ENCODE measurements around the gene URB2. TPM values are rescaled to one million over a fixed set of nuclear protein-coding genes. Genes with fewer than 3 reads are reported as not detected.

The URB2 gene
- total RNA-seq, 1 donor from 2014 or later: 21.8 TPM

- intact Hi-C loops (cut with micrococcal nuclease): no loop called here
- ChIA-PET POLR2A (no interaction called here), CTCF (interaction anchor here (0.6 kb wide), 1 partner anchor 64 kb away, joined by 3 read pairs; no protein-coding TSS in a partner anchor)
- no peak for ATAC-seq (ENCODE audit: low read depth)
- no peak overlapping the region for H3K4me3 Mint-ChIP-seq
- peaks cover 45% of the 10 kb centered on the region for H3K36me3 Mint-ChIP-seq (ENCODE audit: low read depth)
- H3K27ac Mint-ChIP-seq: no peak overlapping the region
- DNase-seq: no peak
- H3K27me3 Mint-ChIP-seq: no peaks in the 10 kb centered on the region
- H3K9me3 Mint-ChIP-seq: no peaks in the 10 kb centered on the region
- peaks cover 3% of the 10 kb centered on the region for H3K4me1 Mint-ChIP-seq
- TF ChIP-seq CTCF (IDR thresholded peaks at IDR 0.05): no peak
Observed at GRCh38 chr1:229614701-229615100, 11.3 kb upstream of the URB2 start.

GRCh38 chr1:229617351-229618100 is 8.5 kb upstream of the URB2 start:
- H3K9me3 Mint-ChIP-seq: no peaks in the 10 kb centered on the region
- no peak for ATAC-seq (ENCODE audit: low read depth)
- H3K27ac Mint-ChIP-seq: no peak overlapping the region
- DNase-seq: no peak
- TF ChIP-seq CTCF (IDR thresholded peaks at IDR 0.05): no peak
- no peaks in the 10 kb centered on the region for H3K27me3 Mint-ChIP-seq
- CTCF ChIA-PET: no interaction called here
- peaks cover 10% of the 10 kb centered on the region for H3K4me1 Mint-ChIP-seq
- peaks cover 17% of the 10 kb centered on the region for H3K36me3 Mint-ChIP-seq (ENCODE audit: low read depth)
- H3K4me3 Mint-ChIP-seq: no peak overlapping the region
- intact Hi-C loops (cut with micrococcal nuclease): no loop called here
- POLR2A ChIA-PET: no interaction called here

GRCh38 chr1:229619002-229619401 is 7.0 kb upstream of the URB2 start:
- DNase-seq (no peak), ATAC-seq (ENCODE audit: low read depth) (no peak)
- no peak for TF ChIP-seq CTCF (IDR thresholded peaks at IDR 0.05)
- intact Hi-C loops (cut with micrococcal nuclease): no loop called here
- no peak overlapping the region for H3K27ac Mint-ChIP-seq
- ChIA-PET POLR2A (no interaction called here), CTCF (no interaction called here)
- H3K36me3 Mint-ChIP-seq (ENCODE audit: low read depth): peaks cover 3% of the 10 kb centered on the region
- peaks cover 20% of the 10 kb centered on the region for H3K4me1 Mint-ChIP-seq
- no peaks in the 10 kb centered on the region for H3K9me3 Mint-ChIP-seq
- no peaks in the 10 kb centered on the region for H3K27me3 Mint-ChIP-seq
- H3K4me3 Mint-ChIP-seq: no peak overlapping the region

GRCh38 chr1:229619614-229620013 is 6.4 kb upstream of the URB2 start:
- no peak for DNase-seq
- Mint-ChIP-seq H3K4me3 (no peak overlapping the region), H3K36me3 (ENCODE audit: low read depth) (no peaks in the 10 kb centered on the region), H3K27me3 (no peaks in the 10 kb centered on the region), H3K9me3 (no peaks in the 10 kb centered on the region), H3K4me1 (peaks cover 26% of the 10 kb centered on the region), H3K27ac (no peak overlapping the region)
- intact Hi-C loops (cut with micrococcal nuclease): no loop called here
- no peak for ATAC-seq (ENCODE audit: low read depth)
- ChIA-PET CTCF (no interaction called here), POLR2A (no interaction called here)
- TF ChIP-seq CTCF (IDR thresholded peaks at IDR 0.05): no peak

- ChIA-PET CTCF (interaction anchor here (0.5 to 0.9 kb wide), 2 partner anchors 24 to 60 kb away, joined by 3 read pairs; no protein-coding TSS in a partner anchor), POLR2A (no interaction called here)
- Mint-ChIP-seq H3K9me3 (no peaks in the 10 kb centered on the region), H3K27me3 (no peaks in the 10 kb centered on the region), H3K27ac (no peak overlapping the region), H3K4me3 (no peak overlapping the region), H3K4me1 (peaks cover 32% of the 10 kb centered on the region), H3K36me3 (ENCODE audit: low read depth) (peaks cover 3% of the 10 kb centered on the region)
- DNase-seq (no peak), ATAC-seq (ENCODE audit: low read depth) (no peak)
- intact Hi-C loops (cut with micrococcal nuclease): no loop called here
- no peak for TF ChIP-seq CTCF (IDR thresholded peaks at IDR 0.05)
Observed at GRCh38 chr1:229620876-229621275, 5.2 kb upstream of the URB2 start.

Data from activated B cell treated with CpG ODN at 0.5 μM for 24 hours (primary cell).